Glutamatergic neuron (in vitro differentiated cells): Measurements from ENCODE around the gene PHEX. TPM values are rescaled to one million over a fixed set of nuclear protein-coding genes. Genes with fewer than 3 reads are reported as not detected.
A peak's percentile ranks its signal among the peaks of the same experiment; 100 is the strongest.

Source experiments
- DNase-seq: peaks from one replicate; pipeline ENCODE4 v3.0.0; 2022
- H3K27ac Mint-ChIP-seq: one replicate; pipeline ENCODE4 v1.8.0; 2020; ENCODE audit warnings: mild to moderate bottlenecking, mixed read lengths, inconsistent platforms; ENCODE audit not compliant: unreplicated experiment
- H3K27me3 Mint-ChIP-seq: one replicate; pipeline ENCODE4 v1.8.0; 2020; ENCODE audit warnings: mild to moderate bottlenecking, moderate library complexity, mixed read lengths, inconsistent platforms; ENCODE audit not compliant: unreplicated experiment
- H3K36me3 Mint-ChIP-seq: one replicate; pipeline ENCODE4 v1.8.0; 2020; ENCODE audit warnings: mild to moderate bottlenecking, mixed read lengths, inconsistent platforms; ENCODE audit not compliant: unreplicated experiment
- H3K4me1 Mint-ChIP-seq: one replicate; pipeline ENCODE4 v1.8.0; 2020; ENCODE audit warnings: mild to moderate bottlenecking, low read depth, mixed read lengths, inconsistent platforms; ENCODE audit not compliant: unreplicated experiment
- H3K4me3 Mint-ChIP-seq: one replicate; pipeline ENCODE4 v1.8.0; 2020; ENCODE audit warnings: mild to moderate bottlenecking, mixed read lengths, inconsistent platforms; ENCODE audit not compliant: unreplicated experiment
- H3K9me3 Mint-ChIP-seq: one replicate; pipeline ENCODE4 v1.8.0; 2020; ENCODE audit warnings: mild to moderate bottlenecking, moderate library complexity, mixed read lengths, inconsistent platforms; ENCODE audit not compliant: unreplicated experiment
- CTCF ChIP-seq: fragments of 200-600 bp; sonication (generic); IDR thresholded peaks from one replicate; pipeline ENCODE4 v1.5.0; 2021; ENCODE audit not compliant: partially characterized antibody, unreplicated experiment
- total RNA-seq: library from RNA; stranded (reverse); fragmentation: NEBNext Ultra II Directional; extraction: Animal tissue kit (Norgen Biotek cat#: 25700); gene quantifications from one replicate; pipeline ENCODE4 v1.2.1, GENCODE V29; 2021; ENCODE audit not compliant: unreplicated experiment

The PHEX gene
- total RNA-seq, 1 donor from 2014 or later: 0.17 TPM

- Mint-ChIP-seq H3K36me3 (no peaks in the 10 kb centered on the region), H3K27me3 (no peaks in the 10 kb centered on the region), H3K27ac (peak overlapping the region; percentile 88), H3K4me1 (peaks cover 7% of the 10 kb centered on the region), H3K4me3 (peak overlapping the region; percentile 59), H3K9me3 (peaks cover 1% of the 10 kb centered on the region)
- DNase-seq: no peak
- TF ChIP-seq CTCF: no peak
Observed at GRCh38 chrX:22193851-22194659, 161.9 kb downstream of the PHEX start.

- no peaks in the 10 kb centered on the region for H3K27me3 Mint-ChIP-seq
- peaks cover 7% of the 10 kb centered on the region for H3K4me1 Mint-ChIP-seq
- TF ChIP-seq CTCF: no peak
- no peaks in the 10 kb centered on the region for H3K36me3 Mint-ChIP-seq
- no peak for DNase-seq
- peaks cover 1% of the 10 kb centered on the region for H3K9me3 Mint-ChIP-seq
- no peak overlapping the region for H3K27ac Mint-ChIP-seq
- no peak overlapping the region for H3K4me3 Mint-ChIP-seq
Observed at GRCh38 chrX:22194660-22194945, 162.5 kb downstream of the PHEX start.

- Mint-ChIP-seq H3K27me3 (no peaks in the 10 kb centered on the region), H3K4me3 (no peak overlapping the region), H3K4me1 (peaks cover 7% of the 10 kb centered on the region), H3K9me3 (no peaks in the 10 kb centered on the region), H3K36me3 (no peaks in the 10 kb centered on the region), H3K27ac (no peak overlapping the region)
- DNase-seq: no peak
- TF ChIP-seq CTCF: no peak
Observed at GRCh38 chrX:22196149-22196548, 164.0 kb downstream of the PHEX start.

- no peaks in the 10 kb centered on the region for H3K27me3 Mint-ChIP-seq
- H3K4me1 Mint-ChIP-seq: peaks cover 2% of the 10 kb centered on the region
- TF ChIP-seq CTCF: no peak
- H3K36me3 Mint-ChIP-seq: no peaks in the 10 kb centered on the region
- no peaks in the 10 kb centered on the region for H3K9me3 Mint-ChIP-seq
- H3K4me3 Mint-ChIP-seq: no peak overlapping the region
- no peak for DNase-seq
- no peak overlapping the region for H3K27ac Mint-ChIP-seq
Observed at GRCh38 chrX:22202251-22202650, 170.1 kb downstream of the PHEX start.

GRCh38 chrX:22203186-22203585 lies 171.1 kb downstream of the PHEX start:
- H3K9me3 Mint-ChIP-seq: no peaks in the 10 kb centered on the region
- H3K4me3 Mint-ChIP-seq: no peak overlapping the region
- no peak overlapping the region for H3K27ac Mint-ChIP-seq
- TF ChIP-seq CTCF: no peak
- no peaks in the 10 kb centered on the region for H3K36me3 Mint-ChIP-seq
- H3K4me1 Mint-ChIP-seq: peaks cover 2% of the 10 kb centered on the region
- no peaks in the 10 kb centered on the region for H3K27me3 Mint-ChIP-seq
- no peak for DNase-seq
